NCI-H2227 (cell line): ENCODE results near the gene MAPK1.

Experiments
- DNase-seq: peaks from one replicate; lab custom pipeline; 2025; ENCODE audit not compliant: unreplicated experiment; lab: John Stamatoyannopoulos, UW

Gene MAPK1

DNA sequence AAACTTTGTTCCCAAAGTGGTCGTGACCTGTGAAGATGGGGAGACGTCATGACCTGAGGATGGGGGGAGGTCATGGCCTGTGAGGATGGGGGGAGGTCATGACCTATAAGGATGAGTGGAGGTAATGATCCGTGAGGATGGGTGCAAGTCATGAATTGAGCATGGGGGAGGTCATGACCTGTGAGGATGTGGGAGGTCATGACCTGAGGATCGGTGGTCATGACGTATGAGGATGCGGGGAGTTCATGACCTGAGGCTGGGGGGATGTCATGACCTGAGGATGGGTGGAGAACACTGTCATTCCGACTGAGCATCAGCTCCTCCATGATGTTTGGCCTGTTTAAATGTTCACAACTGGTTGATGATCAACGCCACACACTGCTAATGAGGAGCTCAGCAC lies 157.8 kb downstream of the MAPK1 start:
- no peak for DNase-seq

DNA sequence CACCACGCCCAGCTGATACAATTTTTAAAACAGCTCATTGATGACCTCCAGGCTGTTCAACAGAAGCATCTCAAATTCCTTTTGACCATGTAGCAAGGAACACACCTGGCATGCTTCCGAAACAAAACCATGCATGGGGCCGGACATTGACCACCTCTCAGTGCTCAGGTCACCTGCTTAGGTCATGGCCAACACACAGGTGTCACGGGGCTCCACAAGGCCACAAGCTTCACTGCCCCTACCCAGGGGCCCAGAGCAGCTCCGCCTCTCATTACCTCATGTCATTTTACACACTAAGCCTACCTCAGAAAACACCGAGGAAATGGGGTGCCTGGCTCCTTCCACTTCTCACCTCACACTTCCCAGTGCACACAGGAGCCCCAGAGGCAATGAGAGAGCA lies 158.5 kb downstream of the MAPK1 start:
- DNase-seq, result no peak

GRCh38 chr22:21707677-21708076 lies 159.8 kb downstream of the MAPK1 start:
- no peak for DNase-seq
